K562 (cell line): Measurements from ENCODE around the gene CELF4. TPM values are rescaled to one million over a fixed set of nuclear protein-coding genes. Genes with fewer than 3 reads are reported as not detected.

ENCODE experiments used
- ATAC-seq: fragments of 200-7000 bp; cut with Tn5 transposase; 3 replicates; pipeline ENCODE4 v1.9.1; 2020; ENCODE audit warnings: moderate library complexity
- BruUV-seq: library from RNA; stranded (reverse); fragments of 400-500 nt; replicated peaks from 2 replicates; lab custom pipeline; 2021; lab: Mats Ljungman, UMichigan
- CTCF ChIA-PET: fragments of 300-600 bp; formaldehyde crosslinking; extraction: SDS; loops from one replicate; lab custom pipeline; 2021; ENCODE audit warnings: low intra/inter-chr PET ratio; lab: Yijun Ruan, JAX
- POLR2A ChIA-PET: fragments of 300-600, 350-650 bp; sonication (Branson Sonifier 250); formaldehyde crosslinking; extraction: SDS; loops from one replicate; lab custom pipeline; 2021; ENCODE audit warnings: antibody characterized with exemption, inconsistent platforms; lab: Yijun Ruan, JAX
- DNase-seq, 4 experiments: peaks; one replicate each; pipeline versions ENCODE4 v3.0.0 to v3.0.0-alpha.2; 2011 to 2018; ENCODE audit warnings: low spot score in 3 of 4, mixed read lengths in 3 of 4; ENCODE audit errors: extremely low read depth in 1 of 4
- FAIRE-seq: peaks from 2 replicates; lab custom pipeline; 2011; peaks lifted over from hg19 to GRCh38; lab: Jason Lieb, UNC
- H2AFZ ChIP-seq: 2 replicates; pipeline ENCODE4 v1.6.0; 2011; ENCODE audit warnings: low read depth, low read length, control low read depth, inconsistent platforms
- H3K27ac ChIP-seq: fragments of 200-600 bp; 3 replicates; pipeline ENCODE4 v1.8.0; 2011; ENCODE audit warnings: low read depth, mild to moderate bottlenecking, control low read depth, inconsistent platforms, low read length, moderate library complexity, mixed read lengths; ENCODE audit errors: extremely low read depth
- H3K27me3 ChIP-seq, 2 experiments: fragments of 300-600 bp in 1 of 2; 2 replicates in 1 of 2; 3 replicates in 1 of 2; pipeline versions ENCODE4 v1.6.0 to v1.8.0; 2011; ENCODE audit warnings: inconsistent platforms in 2 of 2, low read length in 2 of 2, mild to moderate bottlenecking in 1 of 2, mixed read lengths in 1 of 2, moderate library complexity in 1 of 2; ENCODE audit not compliant: control insufficient read depth in 2 of 2, insufficient read depth in 2 of 2
- H3K36me3 ChIP-seq: fragments of 300-600 bp; 3 replicates; pipeline ENCODE4 v1.8.0; 2011; ENCODE audit warnings: mild to moderate bottlenecking, low read length, inconsistent platforms; ENCODE audit not compliant: control insufficient read depth, insufficient read depth
- H3K4me1 ChIP-seq, 2 experiments: fragments of 200-600 bp in 1 of 2; replicated peaks in 1 of 2; 2 replicates in 1 of 2; 3 replicates in 1 of 2; pipeline versions ENCODE4 v1.5.1 to v1.8.0; 2011; ENCODE audit warnings: inconsistent platforms in 2 of 2, low read length in 2 of 2, mild to moderate bottlenecking in 1 of 2, mixed read lengths in 1 of 2, moderate library complexity in 1 of 2; ENCODE audit not compliant: control insufficient read depth in 2 of 2, insufficient read depth in 2 of 2
- H3K4me2 ChIP-seq: 2 replicates; pipeline ENCODE4 v1.6.1; 2011; ENCODE audit warnings: low read length, control low read depth, inconsistent platforms, mixed read lengths; ENCODE audit not compliant: insufficient read depth
- H3K4me3 ChIP-seq: fragments of 200-600 bp; sonication (generic), shearing (Covaris generic); 2 replicates; pipeline ENCODE4 v1.5.1; 2016; ENCODE audit warnings: control low read depth, inconsistent platforms
- H3K79me2 ChIP-seq: fragments of 200-600 bp; 3 replicates; pipeline ENCODE4 v1.8.0; 2011; ENCODE audit warnings: low read length, inconsistent platforms; ENCODE audit not compliant: control insufficient read depth, insufficient read depth
- H3K9ac ChIP-seq, 2 experiments: 2 replicates each; pipeline versions ENCODE4 v1.6.0 to v1.6.1; 2011; ENCODE audit warnings: low read depth in 2 of 2, low read length in 2 of 2, control low read depth in 1 of 2, inconsistent platforms in 1 of 2, mild to moderate bottlenecking in 1 of 2, mixed read lengths in 1 of 2; ENCODE audit not compliant: insufficient read depth in 1 of 2
- H3K9me1 ChIP-seq: one replicate; pipeline ENCODE4 v1.6.0; 2011; ENCODE audit warnings: inconsistent platforms, mild to moderate bottlenecking, low read length, moderate library complexity; ENCODE audit not compliant: control insufficient read depth, insufficient read depth
- H3K9me3 ChIP-seq: replicated peaks from 2 replicates; pipeline ENCODE4 v1.5.1; 2011; ENCODE audit warnings: low read depth, low read length, inconsistent platforms; ENCODE audit not compliant: control insufficient read depth, insufficient read depth
- H4K20me1 ChIP-seq: replicated peaks from 2 replicates; pipeline ENCODE4 v1.6.1; 2011; ENCODE audit warnings: low read length, inconsistent platforms, mixed read lengths; ENCODE audit not compliant: control insufficient read depth, insufficient read depth
- MYBL2 ChIP-seq, 2 experiments: fragments of 450-650 bp in 1 of 2; sonication (generic) in 1 of 2; formaldehyde crosslinking in 1 of 2; IDR thresholded peaks; 2 replicates each; pipeline versions ENCODE4 v1.6.1 to v1.8.1; 2017 to 2022; ENCODE audit warnings: borderline replicate concordance in 1 of 2, inconsistent platforms in 1 of 2, low read depth in 1 of 2, mild to moderate bottlenecking in 1 of 2, missing genetic modification reagents in 1 of 2, moderate library complexity in 1 of 2
- NCOR1 ChIP-seq: fragments of 450-650 bp; IDR thresholded peaks from 2 replicates; pipeline ENCODE4 v1.6.1; 2016; ENCODE audit warnings: mild to moderate bottlenecking, moderate library complexity
- NFIC ChIP-seq: fragments of 450-650 bp; IDR thresholded peaks from 2 replicates; pipeline ENCODE4 v1.6.1; 2017; ENCODE audit warnings: mild to moderate bottlenecking, inconsistent platforms
- PHF20 ChIP-seq: fragments of 450-650 bp; IDR thresholded peaks from 2 replicates; pipeline ENCODE4 v1.6.1; 2018; ENCODE audit not compliant: partially characterized antibody
- RBM25 ChIP-seq: fragments of 200-400 bp; formaldehyde crosslinking; IDR thresholded peaks from 2 replicates; pipeline ENCODE4 v1.6.1; 2018; ENCODE audit warnings: low read length, low read depth, moderate library complexity; ENCODE audit not compliant: severe bottlenecking
- SIX5 ChIP-seq, 2 experiments: IDR thresholded peaks; 2 replicates each; pipeline ENCODE4 v1.6.1; 2011; ENCODE audit warnings: low read length in 2 of 2, borderline replicate concordance in 1 of 2, low read depth in 1 of 2, mild to moderate bottlenecking in 1 of 2, moderate library complexity in 1 of 2; ENCODE audit not compliant: insufficient read depth in 1 of 2
- ZBTB7A ChIP-seq: IDR thresholded peaks from 2 replicates; pipeline ENCODE4 v1.6.1; 2011; ENCODE audit warnings: low read depth, mild to moderate bottlenecking, low read length, moderate library complexity, borderline replicate concordance; ENCODE audit not compliant: control insufficient read depth
- ZBTB8A ChIP-seq: fragments of 450-650 bp; IDR thresholded peaks from 2 replicates; pipeline ENCODE4 v1.6.1; 2018; ENCODE audit warnings: mild to moderate bottlenecking, moderate library complexity; ENCODE audit not compliant: partially characterized antibody
- ZNF146 ChIP-seq: IDR thresholded peaks from one replicate; pipeline ENCODE4 v1.6.1; 2018; ENCODE audit warnings: missing compliant biosample characterization; ENCODE audit not compliant: unreplicated experiment
- ZNF717 ChIP-seq: fragments of 250-450 bp; sonication (Bioruptor Pico); IDR thresholded peaks from 2 replicates; pipeline ENCODE4 v1.5.0; 2021
- ZZZ3 ChIP-seq: fragments of 450-650 bp; IDR thresholded peaks from 2 replicates; pipeline ENCODE4 v1.6.1; 2016; ENCODE audit warnings: antibody characterized with exemption, mild to moderate bottlenecking, moderate library complexity
- WGBS: fragments of 100-300 bp; shearing (Covaris generic); methylation state at CpG from one replicate; pipeline ENCODE4 v1.1.6; 2016; ENCODE audit warnings: low coverage, mixed read lengths; ENCODE audit not compliant: insufficient coverage; ENCODE audit errors: missing lambda C conversion rate; 5-methylcytosine and 5-hydroxymethylcytosine counted together
- in situ Hi-C: fragments of 300-500 bp; cut with MboI; formaldehyde crosslinking; loops from 4 replicates; pipeline ENCODE4 v1.15.0; 2018; ENCODE audit warnings: inconsistent platforms, mixed read lengths
- intact Hi-C: fragments of 100-400 bp; cut with micrococcal nuclease; formaldehyde crosslinking; loops from 2 replicates; pipeline ENCODE4 v1.14.2; 2022
- polyA plus RNA-seq, 8 experiments: library from polyadenylated mRNA; depleted of rRNA in 4 of 8; stranded (reverse) in 5 of 8; unstranded in 3 of 8; fragments of >200 nt; fragmentation: Nextera tagmentation in 2 of 8; fragmentation: Illumina TruSeq in 1 of 8; extraction: Ambion mirVana in 2 of 8; extraction: Trizol in 1 of 8; gene quantifications; 2 replicates each; pipeline versions ENCODE4 v1.2.1 to v1.2.3, GENCODE V29; 2011 to 2014; ENCODE audit warnings: inconsistent platforms in 1 of 8, missing spikeins in 1 of 8
- total RNA-seq, 7 experiments: library from RNA; depleted of rRNA in 6 of 7; stranded (reverse); fragments of >200 nt in 6 of 7; fragmentation: Illumina TruSeq in 2 of 7; extraction: Trizol in 2 of 7; gene quantifications; 2 replicates each; pipeline versions ENCODE4 v1.2.1 to v1.2.3, GENCODE V29; 2011 to 2021; ENCODE audit warnings: low replicate concordance in 1 of 7
- TF ChIP-seq, protein P1 (sequence below), 2 experiments: fragments of 150-350 bp in 1 of 2; IDR thresholded peaks; 2 replicates each; pipeline ENCODE4 v1.6.1; 2012 to 2016; ENCODE audit warnings: low read depth in 2 of 2, low read length in 2 of 2, mild to moderate bottlenecking in 1 of 2, moderate library complexity in 1 of 2

The CELF4 gene
- total and polyA plus RNA-seq, 9 of the 15 experiments (the other 6 are each of a cell fraction or from before 2014, with no cell fraction given) = 0.04 to 0.24 (median 0.07) TPM; not detected in 3

DNA sequence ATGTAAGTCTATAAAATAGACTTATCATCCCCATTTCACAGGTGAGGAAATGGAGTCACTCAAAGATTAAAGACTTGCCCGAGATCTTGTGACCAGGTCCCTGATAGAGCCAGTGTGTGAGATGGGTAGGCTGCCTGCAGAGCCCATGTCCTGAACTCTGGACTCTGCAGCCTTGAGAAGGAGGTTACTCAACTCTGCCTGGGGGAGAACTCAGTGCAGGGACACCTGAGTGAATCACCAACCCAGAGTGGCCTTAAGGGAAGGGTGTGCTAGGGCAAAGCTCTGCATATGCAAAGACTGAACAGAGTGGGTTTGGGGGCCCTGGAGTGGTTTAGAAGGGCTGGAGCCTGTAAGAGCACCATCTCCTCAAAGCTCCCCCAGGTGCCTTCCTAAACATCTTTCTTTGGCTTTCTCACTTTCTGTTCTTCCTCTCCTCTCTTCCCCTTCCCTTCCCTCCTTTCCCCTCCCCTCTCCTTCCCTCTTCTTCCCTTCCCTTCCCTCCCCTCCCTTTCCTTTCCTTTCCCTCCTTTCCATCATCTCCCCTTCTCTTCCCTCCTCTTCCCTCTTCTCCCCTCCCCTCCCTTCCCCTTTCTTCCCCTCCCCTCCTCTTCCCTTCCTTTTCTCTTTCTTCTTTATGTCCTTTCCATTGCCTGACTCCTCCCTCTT lies 67.6 kb downstream of the CELF4 start:
- in situ Hi-C loops = loop anchor here (25.0 kb wide), 1 partner anchor 561 kb away; no protein-coding TSS in a partner anchor
- CTCF ChIA-PET = no interaction called here

DNA sequence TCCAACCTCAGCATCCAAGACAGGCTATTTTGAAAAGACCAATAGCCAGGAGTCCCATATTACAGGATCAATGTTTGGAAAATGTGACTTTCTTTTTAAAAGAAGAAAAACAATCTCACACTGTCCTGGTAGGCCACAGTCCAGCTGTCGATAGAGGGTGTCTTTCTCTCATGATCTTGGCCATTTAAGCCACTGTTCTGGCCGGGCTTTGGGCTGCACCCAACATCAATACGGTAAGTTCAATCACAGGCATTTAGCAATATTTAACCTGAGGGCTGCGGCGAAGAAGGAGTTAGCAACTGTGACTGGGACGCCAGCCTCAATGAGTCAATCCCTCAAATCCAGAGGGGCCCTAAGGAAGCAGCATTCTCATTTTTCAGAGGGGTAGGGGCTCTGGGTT lies 69.0 kb downstream of the CELF4 start:
- in situ Hi-C loops = loop anchor here (25.0 kb wide), 1 partner anchor 559 kb away; no protein-coding TSS in a partner anchor
- Histone ChIP-seq H3K9ac (no peak overlapping the region), H3K4me2 (no peak overlapping the region), H3K27ac (no peak overlapping the region), H3K36me3 (no peaks in the 10 kb centered on the region), H3K27me3 (peaks cover 0 to 1% of the 10 kb centered on the region in 2 experiments; a peak in 3 of 5 replicates), H2AFZ (no peak overlapping the region), H3K4me3 (no peak overlapping the region), H3K79me2 (no peaks in the 10 kb centered on the region), H3K9me1 (no peaks in the 10 kb centered on the region), H3K9me3 (no peaks in the 10 kb centered on the region), H4K20me1 (0 out of 2 replicates have a peak, but pooled peaks cover 3% of the 10 kb centered on the region), H3K4me1 (no peaks in the 10 kb centered on the region)
- DNase-seq = no peak
- BruUV-seq = no TSS peak
- ChIA-PET CTCF (no interaction called here), POLR2A (interaction anchor here (0.6 to 0.7 kb wide), 2 partner anchors 12 to 1711 kb away, joined by 3 read pairs; no protein-coding TSS in a partner anchor)
- FAIRE-seq = no peak
- 0% methylated on average over 6 of the region's 6 CpGs for WGBS
- intact Hi-C loops = no loop called here
- ATAC-seq = no peak
- TF ChIP-seq NCOR1 (no peak), PHF20 (no peak), ZZZ3 (no peak), ZBTB8A (no peak), NFIC (no peak), ZNF717 (no peak), ZBTB7A (no peak), ZNF146 (no peak), RBM25 (no peak), SIX5 (IDR thresholded peaks at IDR 0.05; ENCODE audit: borderline replicate concordance in 1 of 2, insufficient read depth in 1 of 2, low read depth in 1 of 2, low read length in 2 of 2) (no peak)
- TF ChIP-seq, protein P1, sequence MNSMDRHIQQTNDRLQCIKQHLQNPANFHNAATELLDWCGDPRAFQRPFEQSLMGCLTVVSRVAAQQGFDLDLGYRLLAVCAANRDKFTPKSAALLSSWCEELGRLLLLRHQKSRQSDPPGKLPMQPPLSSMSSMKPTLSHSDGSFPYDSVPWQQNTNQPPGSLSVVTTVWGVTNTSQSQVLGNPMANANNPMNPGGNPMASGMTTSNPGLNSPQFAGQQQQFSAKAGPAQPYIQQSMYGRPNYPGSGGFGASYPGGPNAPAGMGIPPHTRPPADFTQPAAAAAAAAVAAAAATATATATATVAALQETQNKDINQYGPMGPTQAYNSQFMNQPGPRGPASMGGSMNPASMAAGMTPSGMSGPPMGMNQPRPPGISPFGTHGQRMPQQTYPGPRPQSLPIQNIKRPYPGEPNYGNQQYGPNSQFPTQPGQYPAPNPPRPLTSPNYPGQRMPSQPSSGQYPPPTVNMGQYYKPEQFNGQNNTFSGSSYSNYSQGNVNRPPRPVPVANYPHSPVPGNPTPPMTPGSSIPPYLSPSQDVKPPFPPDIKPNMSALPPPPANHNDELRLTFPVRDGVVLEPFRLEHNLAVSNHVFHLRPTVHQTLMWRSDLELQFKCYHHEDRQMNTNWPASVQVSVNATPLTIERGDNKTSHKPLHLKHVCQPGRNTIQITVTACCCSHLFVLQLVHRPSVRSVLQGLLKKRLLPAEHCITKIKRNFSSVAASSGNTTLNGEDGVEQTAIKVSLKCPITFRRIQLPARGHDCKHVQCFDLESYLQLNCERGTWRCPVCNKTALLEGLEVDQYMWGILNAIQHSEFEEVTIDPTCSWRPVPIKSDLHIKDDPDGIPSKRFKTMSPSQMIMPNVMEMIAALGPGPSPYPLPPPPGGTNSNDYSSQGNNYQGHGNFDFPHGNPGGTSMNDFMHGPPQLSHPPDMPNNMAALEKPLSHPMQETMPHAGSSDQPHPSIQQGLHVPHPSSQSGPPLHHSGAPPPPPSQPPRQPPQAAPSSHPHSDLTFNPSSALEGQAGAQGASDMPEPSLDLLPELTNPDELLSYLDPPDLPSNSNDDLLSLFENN (IDR thresholded peaks at IDR 0.05; ENCODE audit: low read depth in 2 of 2, low read length in 2 of 2) = no peak

More for the DNA sequence above, 67.6 kb downstream of the CELF4 start:
- no peaks in the 10 kb centered on the region for H3K36me3 ChIP-seq
- POLR2A ChIA-PET = no interaction called here
- TF ChIP-seq MYBL2 (IDR thresholded peaks at IDR 0.05; ENCODE audit: low read depth) = no peak
- TF ChIP-seq MYBL2 (CRISPR knock-in tag; IDR thresholded peaks at IDR 0.05; ENCODE audit: borderline replicate concordance) = no peak
- TF ChIP-seq, all 486 proteins: peak for 0
- Histone ChIP-seq H3K9me3 (no peaks in the 10 kb centered on the region), H3K9ac (no peak overlapping the region), H3K79me2 (no peaks in the 10 kb centered on the region), H3K9me1 (no peaks in the 10 kb centered on the region), H3K27ac (no peak overlapping the region), H2AFZ (no peak overlapping the region), H3K4me1 (no peaks in the 10 kb centered on the region), H3K27me3 (no peaks in the 10 kb centered on the region; a peak in 2 of 5 replicates), H3K4me3 (no peak overlapping the region), H4K20me1 (0 out of 2 replicates have a peak, but pooled peaks cover 4% of the 10 kb centered on the region), H3K4me2 (no peak overlapping the region)
- ATAC-seq = no peak
- no TSS peak for BruUV-seq
- intact Hi-C loops = no loop called here
- WGBS = 0% methylated on average over 1 of the region's 1 CpG
- FAIRE-seq = no peak
- no peak for DNase-seq
